NCI-H1092 treated with DMSO at 0.1 percent for 48 hours (cell line): Measurements from ENCODE around the gene ARGLU1.

Source experiments
- DNase-seq: peaks from one replicate; lab custom pipeline; 2025; lab: John Stamatoyannopoulos, UW

ARGLU1 gene

GRCh38 chr13:106586648-106587166 lies 18.8 kb upstream of the ARGLU1 start:
- no peak for DNase-seq

DNA sequence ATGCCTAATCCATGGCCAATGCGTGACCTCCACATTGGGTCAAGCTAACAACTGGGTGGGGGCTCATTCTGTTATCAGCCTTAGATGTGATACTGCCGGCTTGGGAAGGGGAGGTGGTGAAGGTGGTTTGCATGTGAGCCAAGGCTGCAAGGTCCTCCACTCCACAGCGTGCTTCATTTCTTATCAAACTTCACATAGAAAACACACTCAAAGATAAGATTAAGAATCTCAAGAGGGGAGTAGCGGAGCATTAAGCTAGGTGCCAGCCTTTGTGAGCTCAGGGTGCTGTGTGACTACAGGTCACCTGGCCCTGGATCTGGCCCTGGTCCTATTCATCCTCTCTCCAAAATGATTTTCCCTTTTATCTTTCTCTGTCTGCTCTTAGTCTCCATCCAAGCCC lies 13.3 kb upstream of the ARGLU1 start:
- DNase-seq = no peak

GRCh38 chr13:106575896-106576295 lies 8.0 kb upstream of the ARGLU1 start:
- no peak for DNase-seq

GRCh38 chr13:106573868-106574267 lies 5.9 kb upstream of the ARGLU1 start:
- no peak for DNase-seq

DNA sequence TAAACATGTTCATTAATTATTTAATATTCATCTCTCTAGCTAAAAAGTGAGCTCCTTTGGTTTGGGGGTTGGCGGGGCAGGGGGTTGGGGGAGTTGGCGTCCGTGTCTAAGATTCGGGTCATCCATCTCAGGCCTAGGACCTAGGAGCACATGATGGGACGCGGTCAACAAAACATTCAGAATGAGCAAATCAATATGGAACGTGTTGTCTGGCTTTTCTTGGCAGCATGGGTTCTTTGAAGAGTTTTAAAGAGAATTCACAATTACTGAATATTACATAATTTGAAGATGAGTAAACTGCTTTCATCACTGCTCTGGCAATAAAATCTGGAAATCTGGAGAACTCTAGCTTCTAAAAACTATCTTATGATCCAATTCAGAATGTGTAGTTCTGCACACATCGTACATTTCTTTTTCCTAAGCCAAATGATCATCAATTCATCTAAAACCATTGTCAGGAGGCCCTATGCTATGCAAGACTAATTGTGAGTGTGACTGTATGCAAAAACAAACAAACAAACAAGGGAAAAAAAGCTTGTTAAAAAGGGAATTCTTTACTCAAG lies 5.4 kb upstream of the ARGLU1 start:
- no peak for DNase-seq

DNA sequence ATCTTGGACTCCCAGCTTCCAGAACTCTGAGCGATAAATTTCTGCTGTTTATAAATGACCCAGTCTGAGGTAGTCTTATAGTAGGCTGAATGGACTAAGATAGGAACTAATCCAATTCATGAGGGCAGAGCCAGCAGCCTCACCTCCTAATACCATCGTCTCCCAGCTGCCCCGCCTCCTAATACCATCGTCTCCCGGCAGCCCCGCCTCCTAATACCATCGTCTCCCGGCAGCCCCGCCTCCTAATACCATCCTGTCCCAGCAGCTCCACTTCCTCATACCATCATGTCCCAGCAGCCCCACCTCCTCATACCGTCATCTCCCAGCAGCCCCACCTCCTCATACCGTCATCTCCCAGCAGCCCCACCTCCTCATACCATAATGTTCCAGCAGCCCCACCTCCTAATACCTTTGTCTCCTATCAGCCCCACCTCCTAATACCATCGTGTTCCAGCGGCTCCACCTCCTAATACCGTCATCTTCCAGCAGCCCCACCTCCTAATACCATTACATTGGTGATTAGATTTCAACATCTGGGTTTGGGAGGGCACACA lies 2.4 kb upstream of the ARGLU1 start:
- DNase-seq = no peak

DNA sequence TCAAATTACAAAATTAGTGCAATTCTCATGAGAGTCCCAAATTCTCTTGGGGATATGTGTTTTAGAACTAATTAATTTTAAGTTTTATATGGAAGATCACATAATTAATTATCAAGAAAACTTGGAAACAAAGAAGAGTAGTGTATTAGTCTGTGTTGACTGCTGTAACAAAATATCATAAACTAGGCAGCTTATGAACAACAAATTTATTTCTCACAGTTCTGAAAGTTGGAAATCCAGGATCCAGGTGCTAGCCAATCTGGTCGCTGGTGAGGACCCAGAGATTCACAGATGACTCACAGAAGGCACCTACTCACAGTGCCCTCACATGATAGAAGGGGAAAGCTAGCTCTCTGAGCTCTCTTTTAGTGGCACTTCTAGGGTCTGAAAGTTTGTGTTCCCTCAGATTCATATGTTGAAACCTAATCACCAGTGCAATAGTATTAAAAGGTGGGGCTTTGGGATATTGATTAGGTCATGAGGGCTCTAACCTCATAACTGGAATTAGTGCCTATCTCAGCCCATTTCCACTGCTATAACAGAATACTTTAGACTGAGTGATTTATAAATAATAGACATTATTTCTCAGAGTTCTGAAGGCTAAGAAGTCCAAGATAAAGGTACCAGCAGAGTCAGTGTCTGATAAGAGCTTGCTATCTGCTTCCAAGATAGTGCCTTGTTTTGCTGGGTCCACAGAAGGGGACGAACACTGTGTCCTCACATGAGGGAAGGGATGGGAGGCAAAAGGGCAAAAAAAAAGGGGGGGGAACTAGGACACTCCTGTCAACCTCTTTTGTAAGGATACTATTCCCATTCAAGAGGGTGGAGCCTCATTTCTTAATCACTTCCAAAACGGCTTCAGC lies 1.5 kb upstream of the ARGLU1 start:
- no peak for DNase-seq

DNA sequence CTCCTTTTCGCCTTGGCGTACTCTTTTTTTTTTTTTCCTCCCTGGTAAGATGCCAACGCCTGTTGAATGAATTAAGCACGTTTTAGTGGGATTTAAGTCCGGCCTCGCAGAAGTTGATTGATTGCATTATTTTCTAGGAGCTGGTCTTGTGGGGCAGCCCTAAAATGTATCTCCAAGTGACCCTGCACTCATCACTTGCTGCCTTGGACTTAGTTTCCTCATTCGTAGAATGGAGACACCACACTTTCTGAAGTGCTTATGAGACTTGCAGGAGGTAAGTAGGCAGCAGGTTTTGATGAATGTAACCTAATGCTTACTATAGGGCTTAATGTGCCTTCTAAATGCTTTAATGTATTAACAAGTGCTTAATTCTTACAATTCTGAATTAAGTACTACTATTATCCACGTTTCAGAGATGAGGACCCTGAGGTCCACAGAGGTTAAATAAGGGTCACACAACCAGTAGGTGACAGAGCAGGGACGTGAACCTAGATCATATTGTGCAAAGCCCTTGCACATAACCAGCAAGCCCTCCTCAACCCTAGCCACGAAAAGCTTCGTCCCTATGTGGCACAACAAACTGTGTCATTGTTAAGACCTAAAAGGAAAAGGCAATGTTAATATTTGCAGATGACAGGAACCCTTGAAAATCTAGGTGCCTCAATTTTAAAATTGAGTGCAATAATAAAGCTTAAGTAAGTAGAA lies 514 bp upstream of the ARGLU1 start:
- no peak for DNase-seq

DNA sequence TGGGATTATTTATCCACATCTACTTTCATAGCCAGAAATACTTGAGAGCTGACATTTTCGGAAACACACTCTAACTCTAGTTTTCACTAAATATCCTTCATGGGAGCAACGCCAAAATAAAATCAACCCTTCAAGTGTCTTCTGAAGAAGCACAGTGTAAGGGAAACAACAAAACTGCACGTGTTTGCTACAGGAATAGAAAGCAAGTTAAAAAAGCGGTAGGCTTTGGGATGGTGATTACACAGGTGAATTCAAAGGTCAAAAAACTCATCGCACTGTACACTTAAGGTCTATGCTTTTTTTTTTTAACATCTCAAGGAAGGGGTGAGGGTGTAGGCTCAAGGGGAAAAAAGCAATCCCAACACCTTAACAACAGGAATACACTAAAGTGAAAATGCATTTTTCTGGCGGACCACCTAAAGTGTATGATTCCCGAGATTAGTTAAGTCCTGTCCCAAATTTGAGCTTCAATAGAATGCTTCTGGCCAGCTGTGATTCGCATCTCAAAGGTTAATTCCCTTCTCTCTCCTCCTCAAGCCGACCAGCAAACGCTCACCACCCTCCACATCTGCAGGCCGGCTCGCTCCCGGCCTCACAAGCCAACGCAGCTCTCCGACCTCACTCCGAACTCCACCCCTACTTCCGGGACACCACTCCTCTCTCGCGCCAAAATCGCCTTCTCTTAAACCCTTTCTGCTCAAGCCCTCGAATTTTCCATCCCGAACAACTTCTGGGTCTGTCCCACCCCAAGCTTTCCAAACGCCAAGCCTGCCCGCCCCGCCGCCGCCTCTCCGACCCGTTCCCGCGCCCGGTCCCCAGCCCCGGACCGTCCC lies 1.1 kb downstream of the ARGLU1 start:
- DNase-seq = peak; percentile 64

- no peak for DNase-seq
These were observed 2.7 kb downstream of the ARGLU1 start for GRCh38 chr13:106565127-106565775.

DNA sequence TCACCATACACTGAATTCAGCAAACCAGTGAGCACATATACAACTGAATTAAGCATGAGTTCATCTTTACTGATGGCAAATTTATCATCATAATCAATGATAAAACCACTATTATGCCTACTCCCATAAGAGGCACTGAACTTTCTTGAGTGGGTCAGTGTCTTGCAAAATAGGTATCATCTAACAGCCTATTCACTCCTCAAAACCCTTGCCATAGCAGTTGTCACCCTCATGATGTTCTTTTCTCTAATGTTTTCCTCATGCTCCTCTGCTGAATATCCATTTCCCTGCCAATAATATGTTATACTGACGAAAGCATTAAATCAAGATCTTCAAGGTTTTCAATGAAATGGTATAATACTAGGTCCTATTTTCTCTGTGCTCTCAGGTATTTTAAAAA lies 5.6 kb downstream of the ARGLU1 start:
- no peak for DNase-seq

- no peak for DNase-seq
These were observed 6.3 kb downstream of the ARGLU1 start for GRCh38 chr13:106561551-106562170.

DNA sequence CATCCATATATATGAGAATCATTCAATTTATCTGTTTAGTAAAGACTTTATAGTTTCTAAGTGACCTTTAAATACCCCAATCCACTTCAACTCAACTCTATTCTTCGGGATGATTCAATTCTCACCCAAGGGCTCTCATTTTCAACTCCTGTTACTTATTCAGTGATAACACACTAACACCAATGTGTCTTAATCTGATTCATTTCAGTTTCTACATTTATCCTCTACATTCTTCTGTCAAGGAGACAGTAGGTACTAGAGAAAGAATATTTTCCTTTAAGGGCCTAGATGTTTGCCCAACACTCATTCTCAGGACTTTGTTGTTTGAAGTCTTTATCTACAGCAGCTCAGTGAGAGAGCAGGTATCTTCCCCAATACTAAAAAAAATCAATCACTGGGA lies 7.1 kb downstream of the ARGLU1 start:
- DNase-seq = no peak

DNA sequence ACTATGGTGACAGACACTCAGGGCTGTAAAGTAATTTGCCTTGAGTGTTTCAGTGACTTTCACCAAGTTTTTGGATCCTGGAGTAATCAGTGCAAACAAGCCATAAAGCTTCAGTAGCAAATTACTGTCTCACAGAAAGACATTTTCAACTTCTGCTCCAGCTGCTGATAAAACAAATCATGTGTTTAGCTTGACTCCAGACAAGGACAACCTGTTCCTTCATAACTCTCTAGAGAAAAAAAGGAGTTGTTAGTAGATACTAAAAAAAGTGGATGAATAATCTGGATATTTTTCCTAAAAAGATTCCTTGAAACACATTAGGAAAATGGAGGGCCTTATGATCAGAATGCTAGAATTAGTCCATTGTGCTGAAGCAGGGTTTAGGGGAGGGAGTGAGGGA lies 9.4 kb downstream of the ARGLU1 start:
- DNase-seq = no peak

GRCh38 chr13:106555631-106556328 lies 12.2 kb downstream of the ARGLU1 start:
- no peak for DNase-seq

GRCh38 chr13:106551751-106552150 lies 16.2 kb downstream of the ARGLU1 start:
- DNase-seq = no peak

DNA sequence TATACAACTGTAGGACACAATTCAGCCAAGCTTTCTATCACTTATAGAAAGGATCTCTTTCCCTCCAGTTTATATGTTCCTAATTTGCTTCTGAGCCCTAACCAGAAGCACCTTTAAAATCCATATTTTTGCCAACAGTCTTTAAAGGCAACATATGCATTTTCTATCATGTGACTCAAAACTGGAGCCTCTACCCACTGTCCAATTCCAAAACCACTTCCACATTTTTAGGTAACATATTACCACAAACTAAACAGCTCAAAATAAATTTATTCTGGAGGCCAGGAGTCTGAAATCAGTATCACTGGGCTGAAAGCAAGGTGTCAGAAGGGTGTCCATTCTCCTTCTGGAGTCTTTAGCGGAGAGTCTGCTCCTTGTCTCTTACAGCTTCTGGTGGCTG lies 16.6 kb downstream of the ARGLU1 start:
- no peak for DNase-seq

GRCh38 chr13:106550570-106551135 lies 17.3 kb downstream of the ARGLU1 start:
- no peak for DNase-seq

DNA sequence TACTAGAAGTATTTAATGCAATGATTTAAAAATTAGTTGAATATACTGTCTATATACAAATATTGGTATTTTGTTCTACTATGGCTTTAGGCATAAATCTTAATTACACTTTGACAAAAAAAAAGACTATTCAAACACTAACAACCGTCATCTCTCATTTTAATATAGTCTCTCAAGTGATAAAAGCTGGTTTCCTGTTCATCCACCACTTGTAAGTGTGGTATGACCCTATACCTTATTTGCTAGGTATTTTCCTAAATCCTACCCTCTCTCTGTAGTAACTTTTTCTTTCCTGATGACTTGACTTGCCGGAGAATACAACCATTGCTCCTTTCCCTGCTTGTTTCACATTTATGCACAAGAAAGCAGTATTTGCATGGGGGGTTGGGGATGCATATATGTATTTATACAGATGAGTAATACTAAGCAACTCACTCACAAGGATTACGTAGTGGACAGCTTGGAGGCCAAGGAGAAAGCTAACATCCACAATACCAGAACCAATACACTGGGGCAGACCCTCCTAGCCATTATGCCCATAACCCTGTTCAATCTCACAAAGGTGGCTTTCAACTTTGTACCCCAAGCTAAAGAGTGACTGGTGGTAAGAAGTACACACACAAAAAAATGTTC lies 19.8 kb downstream of the ARGLU1 start:
- DNase-seq = no peak
